ENCODE data around the gene PGBD4.

Gene PGBD4

DNA sequence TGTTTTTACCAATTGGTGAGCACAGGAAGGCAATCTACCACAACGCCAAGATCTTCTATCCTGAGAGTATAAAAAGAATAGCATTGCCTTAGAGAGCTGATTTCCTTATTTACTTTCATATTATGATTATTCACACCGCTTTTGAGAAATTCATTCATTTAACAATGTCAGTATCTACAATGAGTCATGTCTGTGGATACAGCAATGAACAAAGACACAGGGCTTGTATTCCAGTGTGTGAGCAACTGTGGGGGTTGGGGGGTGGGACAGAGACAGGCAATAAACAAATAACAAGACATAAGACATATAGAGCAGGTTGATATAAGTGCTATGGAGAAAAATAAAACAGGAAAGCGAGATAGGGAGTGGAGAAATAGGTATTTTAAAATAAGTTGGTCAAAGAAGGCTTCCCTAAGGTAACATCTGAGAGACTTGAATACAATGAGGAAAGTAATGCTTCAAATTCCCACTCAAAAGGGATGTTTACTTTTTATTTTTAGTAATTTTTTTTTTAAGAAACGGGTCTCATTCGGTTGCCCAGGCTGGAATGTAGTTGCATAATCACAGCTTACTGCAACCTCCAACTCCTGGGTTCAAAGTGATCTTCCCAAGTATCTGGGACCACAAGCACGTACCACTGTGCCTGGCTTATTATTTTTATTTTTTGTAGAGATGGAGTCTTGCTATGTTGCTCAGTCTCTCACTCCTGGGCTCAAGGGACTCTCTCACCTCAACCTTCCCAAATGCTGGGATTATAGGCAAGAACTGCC, 45.7 kb downstream of the PGBD4 start:
- TF ChIP-seq, protein P1, sequence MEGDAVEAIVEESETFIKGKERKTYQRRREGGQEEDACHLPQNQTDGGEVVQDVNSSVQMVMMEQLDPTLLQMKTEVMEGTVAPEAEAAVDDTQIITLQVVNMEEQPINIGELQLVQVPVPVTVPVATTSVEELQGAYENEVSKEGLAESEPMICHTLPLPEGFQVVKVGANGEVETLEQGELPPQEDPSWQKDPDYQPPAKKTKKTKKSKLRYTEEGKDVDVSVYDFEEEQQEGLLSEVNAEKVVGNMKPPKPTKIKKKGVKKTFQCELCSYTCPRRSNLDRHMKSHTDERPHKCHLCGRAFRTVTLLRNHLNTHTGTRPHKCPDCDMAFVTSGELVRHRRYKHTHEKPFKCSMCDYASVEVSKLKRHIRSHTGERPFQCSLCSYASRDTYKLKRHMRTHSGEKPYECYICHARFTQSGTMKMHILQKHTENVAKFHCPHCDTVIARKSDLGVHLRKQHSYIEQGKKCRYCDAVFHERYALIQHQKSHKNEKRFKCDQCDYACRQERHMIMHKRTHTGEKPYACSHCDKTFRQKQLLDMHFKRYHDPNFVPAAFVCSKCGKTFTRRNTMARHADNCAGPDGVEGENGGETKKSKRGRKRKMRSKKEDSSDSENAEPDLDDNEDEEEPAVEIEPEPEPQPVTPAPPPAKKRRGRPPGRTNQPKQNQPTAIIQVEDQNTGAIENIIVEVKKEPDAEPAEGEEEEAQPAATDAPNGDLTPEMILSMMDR (IDR thresholded peaks at IDR 0.05; ENCODE audit: control insufficient read depth, insufficient read depth, low read depth, low read length, missing control alignments) = no peak
- H3K4me3 ChIP-seq (ENCODE audit: control insufficient read depth, low read depth, low read length) = no peak overlapping the region
- DNase-seq (ENCODE audit: low read depth) = no peak

DNA sequence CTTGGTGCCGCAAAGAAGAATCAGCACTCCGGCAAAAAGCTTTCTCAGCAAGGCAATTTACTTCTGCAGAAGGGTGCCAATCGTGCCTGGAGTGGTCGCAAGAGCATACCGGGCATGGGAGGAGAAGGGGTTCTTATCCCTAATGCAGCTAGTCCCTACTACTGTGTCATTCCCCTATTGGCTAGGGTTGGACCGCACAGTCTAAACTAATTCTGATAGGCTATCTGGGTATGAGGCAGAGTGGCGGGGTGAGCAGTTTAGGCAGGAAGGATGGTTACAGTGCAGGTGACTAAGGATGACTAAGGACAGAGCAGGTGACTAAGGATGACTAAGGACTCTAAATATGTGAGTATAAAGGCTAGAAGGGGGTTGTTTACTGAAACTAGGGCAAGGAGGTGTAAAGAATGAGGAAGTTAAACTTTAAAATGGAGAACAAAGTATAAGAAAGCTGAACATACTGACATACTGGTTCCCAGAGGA, 52.9 kb downstream of the PGBD4 start:
- no peak for DNase-seq (ENCODE audit: low read depth)
- TF ChIP-seq, protein P1 (IDR thresholded peaks at IDR 0.05; ENCODE audit: control insufficient read depth, insufficient read depth, low read depth, low read length, missing control alignments) = no peak
- no peak overlapping the region for H3K4me3 ChIP-seq (ENCODE audit: control insufficient read depth, low read depth, low read length)

DNA sequence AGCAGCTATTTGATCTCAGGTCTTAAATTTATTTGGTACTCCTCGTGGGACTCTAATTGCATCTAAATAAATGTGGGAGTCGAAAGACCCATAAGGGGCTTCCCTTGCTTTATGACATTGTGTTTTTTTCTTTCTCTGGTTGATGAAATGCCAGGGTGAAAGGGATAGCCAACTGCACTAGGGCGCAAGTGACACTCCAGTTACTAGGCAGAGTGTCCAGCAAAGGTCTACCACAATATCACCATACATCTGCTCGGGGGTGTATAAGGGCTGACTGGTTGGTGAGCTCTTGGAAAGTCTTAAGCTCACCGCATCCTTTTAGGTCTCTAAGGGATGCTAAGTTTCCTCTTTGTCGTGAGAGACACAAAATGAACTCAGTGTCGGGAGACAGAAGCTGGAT, 54.0 kb downstream of the PGBD4 start:
- TF ChIP-seq, protein P1 (IDR thresholded peaks at IDR 0.05; ENCODE audit: control insufficient read depth, insufficient read depth, low read depth, low read length, missing control alignments) = no peak
- H3K4me3 ChIP-seq (ENCODE audit: control insufficient read depth, low read depth, low read length) = no peak overlapping the region
- DNase-seq (ENCODE audit: low read depth) = no peak
